Ovary (tissue), 9 donors: Measurements from ENCODE around the gene PSME4. TPM values are rescaled to one million over a fixed set of nuclear protein-coding genes. Genes with fewer than 3 reads are reported as not detected.

Source experiments
- DNase-seq, 5 donors: peaks; one replicate each; pipeline ENCODE4 v3.0.0-alpha.2; 2019 to 2020
- H3K27ac ChIP-seq, 2 donors: fragments of 200-600 bp; one replicate each; pipeline versions ENCODE4 v1.5.1 to v1.8.0; 2019 to 2022
- H3K27me3 ChIP-seq: fragments of 200-600 bp; one replicate; pipeline ENCODE4 v1.8.0; 2022
- H3K36me3 ChIP-seq: fragments of 200-600 bp; sonication (generic); one replicate; pipeline ENCODE4 v1.5.1; 2019
- H3K4me1 ChIP-seq: one replicate; pipeline ENCODE4 v1.8.1; 2013; ENCODE audit warnings: mild to moderate bottlenecking, moderate library complexity; ENCODE audit not compliant: insufficient read depth
- H3K4me3 ChIP-seq: fragments of 200-600 bp; sonication (generic); one replicate; pipeline ENCODE4 v1.5.1; 2017
- H3K9me3 ChIP-seq, 2 donors: fragments of 200-600 bp in 1 of 2; sonication (generic) in 1 of 2; one replicate each; pipeline versions ENCODE4 v1.5.1 to v1.8.1; 2013 to 2019; ENCODE audit warnings: mild to moderate bottlenecking in 1 of 2, moderate library complexity in 1 of 2
- CTCF ChIP-seq, 3 donors: fragments of 450-650 bp in 2 of 3; fragments of 200-600 bp in 1 of 3; IDR thresholded peaks; one replicate each; pipeline versions ENCODE4 v1.5.1 to v1.8.0; 2016 to 2022; ENCODE audit warnings: antibody characterized with exemption in 3 of 3, mild to moderate bottlenecking in 1 of 3
- EP300 ChIP-seq: sonication (generic); formaldehyde crosslinking; IDR thresholded peaks from one replicate; pipeline ENCODE4 v1.6.1; 2017; ENCODE audit warnings: antibody characterized with exemption
- POLR2A ChIP-seq: fragments of 450-650 bp; IDR thresholded peaks from one replicate; pipeline ENCODE4 v1.6.1; 2017; ENCODE audit warnings: antibody characterized with exemption, mild to moderate bottlenecking, moderate library complexity
- WGBS, 3 donors: extraction: QIAGEN DNeasy Blood & Tissue Kit in 1 of 3; methylation state at CpG; one replicate each; pipeline versions ENCODE4 v1.1.5 to v1.1.7; 2013 to 2017; 5-methylcytosine and 5-hydroxymethylcytosine counted together
- intact Hi-C, 4 donors: fragments of 100-400 bp; cut with DNase I; formaldehyde crosslinking; loops; one replicate each; pipeline versions ENCODE4 v1.11.0 to v1.15.1; 2022 to 2023
- polyA plus RNA-seq, 2 donors: library from polyadenylated mRNA; stranded (reverse); fragments of 200-250 nt in 1 of 2; fragments of 350-450 nt in 1 of 2; fragmentation: Illumina TruSeq in 1 of 2; extraction: RNeasy Lipid Tissue Mini Kit (QIAGEN cat#74804) in 1 of 2; gene quantifications; one replicate each; pipeline ENCODE4 v1.2.3, GENCODE V29; 2013 to 2014
- total RNA-seq, 7 donors: library from RNA; depleted of rRNA in 2 of 7; stranded (reverse); fragments of >200 nt in 2 of 7; fragmentation: NEBNext Ultra II Directional in 3 of 7; extraction: Animal tissue kit (Norgen Biotek cat#: 25700) in 3 of 7; gene quantifications; one replicate each; pipeline versions ENCODE4 v1.1.0 to v1.2.4, GENCODE V29; 2016 to 2023
- donor health status: DM: no; HTN: no; CAD: no; lungs with moderate emphysema.
- donor health status: DM: no; HTN: no; CAD: no.
- donor health status: Bipolar disorder and iron deficiency.
- donor health status: DM: yes; HTN: yes; CAD: no.
- donor health status: DM: no; HTN: no; CAD: no.
- donor health status: DM: yes; HTN: yes; CAD: no.

The PSME4 gene
- total and polyA plus RNA-seq, 9 donors: 12.8 to 52.1 (median 32.3) TPM

- TF ChIP-seq CTCF (IDR thresholded peaks at IDR 0.05) (no peak), POLR2A (no peak), EP300 (no peak)
- H3K27me3 ChIP-seq: no peaks in the 10 kb centered on the region
- H3K9me3 ChIP-seq: no peaks in the 10 kb centered on the region
- no peak for DNase-seq
- no peaks in the 10 kb centered on the region for H3K36me3 ChIP-seq
- H3K4me3 ChIP-seq: no peak overlapping the region
- H3K4me1 ChIP-seq: peaks cover 8% of the 10 kb centered on the region
- intact Hi-C loops: no loop called here
- H3K27ac ChIP-seq: no peak overlapping the region
- 67 to 71% (median 68%) methylated on average over 4 of the region's 4 CpGs for WGBS, 3 donors
Measured at GRCh38 chr2:53960476-53960875, 10.3 kb downstream of the PSME4 start.

- intact Hi-C loops: no loop called here
- WGBS, 3 donors: 89 to 94% (median 91%) methylated on average over 2 of the region's 2 CpGs
- no peak for TF ChIP-seq POLR2A
- TF ChIP-seq CTCF (IDR thresholded peaks at IDR 0.05): no peak
- no peak for TF ChIP-seq EP300
- H3K4me3 ChIP-seq: no peak overlapping the region
- no peaks in the 10 kb centered on the region for H3K36me3 ChIP-seq
- no peaks in the 10 kb centered on the region for H3K27me3 ChIP-seq
- no peak overlapping the region for H3K27ac ChIP-seq
- H3K9me3 ChIP-seq: no peaks in the 10 kb centered on the region
- H3K4me1 ChIP-seq: peaks cover 6% of the 10 kb centered on the region
- DNase-seq: no peak
Measured at GRCh38 chr2:53958443-53958842, 12.3 kb downstream of the PSME4 start.

- Histone ChIP-seq H3K27me3 (no peaks in the 10 kb centered on the region), H3K27ac (no peak overlapping the region), H3K36me3 (no peaks in the 10 kb centered on the region), H3K9me3 (no peaks in the 10 kb centered on the region), H3K4me1 (peaks cover 2% of the 10 kb centered on the region), H3K4me3 (no peak overlapping the region)
- no peak for TF ChIP-seq CTCF (IDR thresholded peaks at IDR 0.05)
- TF ChIP-seq EP300: no peak
- no peak for TF ChIP-seq POLR2A
- no peak for DNase-seq
- intact Hi-C loops: no loop called here
- 88 to 94% (median 94%) methylated on average over 4 of the region's 4 CpGs for WGBS, 3 donors
Measured at GRCh38 chr2:53952519-53952918, 18.3 kb downstream of the PSME4 start.

DNA sequence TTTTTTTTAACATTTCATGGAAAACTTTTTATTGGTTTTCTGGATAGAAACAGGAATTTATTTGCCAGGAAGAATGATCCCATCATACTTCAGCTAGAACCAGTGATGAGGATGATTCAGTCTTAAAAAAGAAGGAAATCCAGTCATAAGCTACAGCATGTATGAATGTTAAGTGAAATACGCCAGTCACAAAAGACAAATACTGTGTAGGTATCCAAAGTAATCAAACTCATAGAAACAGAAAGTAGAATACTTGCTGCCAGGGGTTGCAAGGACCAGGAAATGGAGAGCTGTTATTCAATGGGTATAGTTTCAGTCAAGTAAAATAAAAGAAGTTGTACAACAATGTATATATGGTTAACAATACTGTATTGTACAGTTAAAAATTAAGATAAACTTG is 21.3 kb downstream of the PSME4 start:
- intact Hi-C loops: no loop called here
- Histone ChIP-seq H3K4me3 (no peak overlapping the region), H3K9me3 (no peaks in the 10 kb centered on the region), H3K36me3 (no peaks in the 10 kb centered on the region), H3K27ac (no peak overlapping the region), H3K27me3 (no peaks in the 10 kb centered on the region), H3K4me1 (peaks cover 2% of the 10 kb centered on the region)
- TF ChIP-seq CTCF (IDR thresholded peaks at IDR 0.05) (no peak), POLR2A (no peak), EP300 (no peak)
- WGBS, 3 donors: 89 to 95% (median 91%) methylated on average over 1 of the region's 1 CpG
- no peak for DNase-seq

DNA sequence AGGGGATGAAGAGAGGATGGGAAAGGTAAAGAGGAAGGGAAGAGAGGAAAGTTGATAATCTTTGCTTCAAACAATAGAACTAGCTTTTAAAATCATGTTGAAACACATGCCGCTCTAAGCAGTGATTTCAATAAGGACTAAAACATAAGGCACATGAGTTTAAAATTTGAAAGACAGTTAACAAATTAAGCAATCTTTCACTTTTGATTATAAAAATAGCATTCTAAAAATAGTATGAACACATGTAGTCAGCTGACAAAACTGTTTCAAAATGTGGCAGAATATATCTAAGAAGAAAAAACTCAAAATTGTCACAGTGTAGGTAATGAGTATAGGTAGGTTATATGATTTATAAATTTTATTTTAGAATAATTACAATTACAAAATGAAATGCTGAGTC is 25.3 kb downstream of the PSME4 start:
- TF ChIP-seq POLR2A: no peak
- TF ChIP-seq CTCF (IDR thresholded peaks at IDR 0.05): no peak
- no peak for TF ChIP-seq EP300
- no peak for DNase-seq
- H3K9me3 ChIP-seq: no peaks in the 10 kb centered on the region
- no peak overlapping the region for H3K27ac ChIP-seq
- intact Hi-C loops: no loop called here
- no peaks in the 10 kb centered on the region for H3K27me3 ChIP-seq
- 90 to 100% (median 99%) methylated on average over 1 of the region's 1 CpG for WGBS, 3 donors
- no peaks in the 10 kb centered on the region for H3K4me1 ChIP-seq
- no peak overlapping the region for H3K4me3 ChIP-seq
- H3K36me3 ChIP-seq: no peaks in the 10 kb centered on the region
